K562 (cell line): Measurements from ENCODE around the gene TMPRSS5. TPM values are rescaled to one million over a fixed set of nuclear protein-coding genes. Genes with fewer than 3 reads are reported as not detected.

Source experiments
- CHD1 ChIP-seq: fragments of 200-600 bp; sonication (generic); IDR thresholded peaks from one replicate; pipeline ENCODE4 v1.6.1; 2012; ENCODE audit warnings: mild to moderate bottlenecking, moderate library complexity, low read length, inconsistent platforms
- E2F3 ChIP-seq: fragments of 250-450 bp; sonication (Bioruptor Pico); IDR thresholded peaks from 2 replicates; pipeline ENCODE4 v1.4.0; 2020; ENCODE audit warnings: mild to moderate bottlenecking
- NR2C1 ChIP-seq, 2 experiments: fragments of 450-650 bp; IDR thresholded peaks; 2 replicates each; pipeline ENCODE4 v1.6.1; 2017; ENCODE audit warnings: mild to moderate bottlenecking in 2 of 2, antibody characterized with exemption in 1 of 2, inconsistent platforms in 1 of 2, missing compliant biosample characterization in 1 of 2, missing genetic modification characterization in 1 of 2
- SETDB1 ChIP-seq: IDR thresholded peaks from one replicate; pipeline ENCODE4 v1.6.1; 2012; ENCODE audit warnings: low read length, control low read depth, inconsistent platforms
- U2AF1 ChIP-seq: fragments of 200-400 bp; formaldehyde crosslinking; optimal IDR thresholded peaks from 2 replicates; pipeline ENCODE3; 2017; ENCODE audit warnings: mild to moderate bottlenecking, low read depth, low read length, moderate library complexity
- ZNF384 ChIP-seq: IDR thresholded peaks from 2 replicates; pipeline ENCODE4 v1.6.1; 2012; ENCODE audit warnings: low read depth, low read length, improper control_type of control experiment
- ZNF431 ChIP-seq: sonication (generic); formaldehyde crosslinking; IDR thresholded peaks from 2 replicates; pipeline ENCODE4 v1.8.0; 2022; ENCODE audit warnings: mild to moderate bottlenecking, missing genetic modification reagents
- polyA plus RNA-seq, 8 experiments: library from polyadenylated mRNA; depleted of rRNA in 4 of 8; stranded (reverse) in 5 of 8; unstranded in 3 of 8; fragments of >200 nt; fragmentation: Nextera tagmentation in 2 of 8; fragmentation: Illumina TruSeq in 1 of 8; extraction: Ambion mirVana in 2 of 8; extraction: Trizol in 1 of 8; gene quantifications; 2 replicates each; pipeline versions ENCODE4 v1.2.1 to v1.2.3, GENCODE V29; 2011 to 2014; ENCODE audit warnings: inconsistent platforms in 1 of 8, missing spikeins in 1 of 8
- total RNA-seq, 7 experiments: library from RNA; depleted of rRNA in 6 of 7; stranded (reverse); fragments of >200 nt in 6 of 7; fragmentation: Illumina TruSeq in 2 of 7; extraction: Trizol in 2 of 7; gene quantifications; 2 replicates each; pipeline versions ENCODE4 v1.2.1 to v1.2.3, GENCODE V29; 2011 to 2021; ENCODE audit warnings: low replicate concordance in 1 of 7
- TF ChIP-seq, protein P1 (sequence below): fragments of 450-650 bp; IDR thresholded peaks from 2 replicates; pipeline ENCODE4 v1.6.1; 2016; ENCODE audit warnings: mild to moderate bottlenecking, moderate library complexity

Gene TMPRSS5
- total and polyA plus RNA-seq, 9 of the 15 experiments (the other 6 are each of a cell fraction or from before 2014, with no cell fraction given), result 0.07 to 0.49 (median 0.17) TPM; not detected in 1

DNA sequence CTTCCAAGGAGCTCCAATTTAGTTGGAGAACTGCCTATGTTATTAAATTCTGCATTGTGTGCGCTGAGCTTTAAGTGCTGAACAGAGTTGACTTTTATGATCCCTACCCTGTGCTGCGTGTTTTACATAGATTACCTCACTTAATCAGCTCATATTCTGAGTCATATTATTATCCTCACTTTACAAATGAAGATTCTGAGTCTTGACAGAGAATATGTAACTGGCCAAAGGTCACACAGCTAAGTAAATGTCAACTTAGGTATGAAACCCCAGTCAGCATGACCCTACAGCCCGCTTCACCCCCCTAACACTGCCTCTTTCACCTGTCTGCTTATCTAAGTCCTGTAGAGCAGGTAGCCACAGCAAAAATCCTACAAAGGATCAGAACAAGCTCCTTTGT lies 19.8 kb upstream of the TMPRSS5 start (continued):
- TF ChIP-seq NR2C1 (IDR thresholded peaks at IDR 0.05), result no peak
- no peak for TF ChIP-seq NR2C1 (tag; IDR thresholded peaks at IDR 0.05)
- no peak for TF ChIP-seq CHD1
- no peak for TF ChIP-seq E2F3 (CRISPR knock-in tag)
- TF ChIP-seq ZNF384, result no peak
- TF ChIP-seq, protein P1, sequence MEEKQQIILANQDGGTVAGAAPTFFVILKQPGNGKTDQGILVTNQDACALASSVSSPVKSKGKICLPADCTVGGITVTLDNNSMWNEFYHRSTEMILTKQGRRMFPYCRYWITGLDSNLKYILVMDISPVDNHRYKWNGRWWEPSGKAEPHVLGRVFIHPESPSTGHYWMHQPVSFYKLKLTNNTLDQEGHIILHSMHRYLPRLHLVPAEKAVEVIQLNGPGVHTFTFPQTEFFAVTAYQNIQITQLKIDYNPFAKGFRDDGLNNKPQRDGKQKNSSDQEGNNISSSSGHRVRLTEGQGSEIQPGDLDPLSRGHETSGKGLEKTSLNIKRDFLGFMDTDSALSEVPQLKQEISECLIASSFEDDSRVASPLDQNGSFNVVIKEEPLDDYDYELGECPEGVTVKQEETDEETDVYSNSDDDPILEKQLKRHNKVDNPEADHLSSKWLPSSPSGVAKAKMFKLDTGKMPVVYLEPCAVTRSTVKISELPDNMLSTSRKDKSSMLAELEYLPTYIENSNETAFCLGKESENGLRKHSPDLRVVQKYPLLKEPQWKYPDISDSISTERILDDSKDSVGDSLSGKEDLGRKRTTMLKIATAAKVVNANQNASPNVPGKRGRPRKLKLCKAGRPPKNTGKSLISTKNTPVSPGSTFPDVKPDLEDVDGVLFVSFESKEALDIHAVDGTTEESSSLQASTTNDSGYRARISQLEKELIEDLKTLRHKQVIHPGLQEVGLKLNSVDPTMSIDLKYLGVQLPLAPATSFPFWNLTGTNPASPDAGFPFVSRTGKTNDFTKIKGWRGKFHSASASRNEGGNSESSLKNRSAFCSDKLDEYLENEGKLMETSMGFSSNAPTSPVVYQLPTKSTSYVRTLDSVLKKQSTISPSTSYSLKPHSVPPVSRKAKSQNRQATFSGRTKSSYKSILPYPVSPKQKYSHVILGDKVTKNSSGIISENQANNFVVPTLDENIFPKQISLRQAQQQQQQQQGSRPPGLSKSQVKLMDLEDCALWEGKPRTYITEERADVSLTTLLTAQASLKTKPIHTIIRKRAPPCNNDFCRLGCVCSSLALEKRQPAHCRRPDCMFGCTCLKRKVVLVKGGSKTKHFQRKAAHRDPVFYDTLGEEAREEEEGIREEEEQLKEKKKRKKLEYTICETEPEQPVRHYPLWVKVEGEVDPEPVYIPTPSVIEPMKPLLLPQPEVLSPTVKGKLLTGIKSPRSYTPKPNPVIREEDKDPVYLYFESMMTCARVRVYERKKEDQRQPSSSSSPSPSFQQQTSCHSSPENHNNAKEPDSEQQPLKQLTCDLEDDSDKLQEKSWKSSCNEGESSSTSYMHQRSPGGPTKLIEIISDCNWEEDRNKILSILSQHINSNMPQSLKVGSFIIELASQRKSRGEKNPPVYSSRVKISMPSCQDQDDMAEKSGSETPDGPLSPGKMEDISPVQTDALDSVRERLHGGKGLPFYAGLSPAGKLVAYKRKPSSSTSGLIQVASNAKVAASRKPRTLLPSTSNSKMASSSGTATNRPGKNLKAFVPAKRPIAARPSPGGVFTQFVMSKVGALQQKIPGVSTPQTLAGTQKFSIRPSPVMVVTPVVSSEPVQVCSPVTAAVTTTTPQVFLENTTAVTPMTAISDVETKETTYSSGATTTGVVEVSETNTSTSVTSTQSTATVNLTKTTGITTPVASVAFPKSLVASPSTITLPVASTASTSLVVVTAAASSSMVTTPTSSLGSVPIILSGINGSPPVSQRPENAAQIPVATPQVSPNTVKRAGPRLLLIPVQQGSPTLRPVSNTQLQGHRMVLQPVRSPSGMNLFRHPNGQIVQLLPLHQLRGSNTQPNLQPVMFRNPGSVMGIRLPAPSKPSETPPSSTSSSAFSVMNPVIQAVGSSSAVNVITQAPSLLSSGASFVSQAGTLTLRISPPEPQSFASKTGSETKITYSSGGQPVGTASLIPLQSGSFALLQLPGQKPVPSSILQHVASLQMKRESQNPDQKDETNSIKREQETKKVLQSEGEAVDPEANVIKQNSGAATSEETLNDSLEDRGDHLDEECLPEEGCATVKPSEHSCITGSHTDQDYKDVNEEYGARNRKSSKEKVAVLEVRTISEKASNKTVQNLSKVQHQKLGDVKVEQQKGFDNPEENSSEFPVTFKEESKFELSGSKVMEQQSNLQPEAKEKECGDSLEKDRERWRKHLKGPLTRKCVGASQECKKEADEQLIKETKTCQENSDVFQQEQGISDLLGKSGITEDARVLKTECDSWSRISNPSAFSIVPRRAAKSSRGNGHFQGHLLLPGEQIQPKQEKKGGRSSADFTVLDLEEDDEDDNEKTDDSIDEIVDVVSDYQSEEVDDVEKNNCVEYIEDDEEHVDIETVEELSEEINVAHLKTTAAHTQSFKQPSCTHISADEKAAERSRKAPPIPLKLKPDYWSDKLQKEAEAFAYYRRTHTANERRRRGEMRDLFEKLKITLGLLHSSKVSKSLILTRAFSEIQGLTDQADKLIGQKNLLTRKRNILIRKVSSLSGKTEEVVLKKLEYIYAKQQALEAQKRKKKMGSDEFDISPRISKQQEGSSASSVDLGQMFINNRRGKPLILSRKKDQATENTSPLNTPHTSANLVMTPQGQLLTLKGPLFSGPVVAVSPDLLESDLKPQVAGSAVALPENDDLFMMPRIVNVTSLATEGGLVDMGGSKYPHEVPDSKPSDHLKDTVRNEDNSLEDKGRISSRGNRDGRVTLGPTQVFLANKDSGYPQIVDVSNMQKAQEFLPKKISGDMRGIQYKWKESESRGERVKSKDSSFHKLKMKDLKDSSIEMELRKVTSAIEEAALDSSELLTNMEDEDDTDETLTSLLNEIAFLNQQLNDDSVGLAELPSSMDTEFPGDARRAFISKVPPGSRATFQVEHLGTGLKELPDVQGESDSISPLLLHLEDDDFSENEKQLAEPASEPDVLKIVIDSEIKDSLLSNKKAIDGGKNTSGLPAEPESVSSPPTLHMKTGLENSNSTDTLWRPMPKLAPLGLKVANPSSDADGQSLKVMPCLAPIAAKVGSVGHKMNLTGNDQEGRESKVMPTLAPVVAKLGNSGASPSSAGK, result no peak
- no peak for TF ChIP-seq ZNF431 (CRISPR knock-in tag)
- no peak for TF ChIP-seq SETDB1
- TF ChIP-seq U2AF1, result no peak
